NB4 (cell line): ENCODE data around the gene WDR11.

Experiments
- CTCF ChIP-seq: IDR thresholded peaks from one replicate; pipeline ENCODE4 v1.5.1; 2012; ENCODE audit warnings: low read depth, low read length
- POLR2A ChIP-seq: IDR thresholded peaks from 2 replicates; pipeline ENCODE4 v1.6.1; 2011; ENCODE audit warnings: mild to moderate bottlenecking; ENCODE audit not compliant: insufficient read length; ENCODE audit errors: extremely low read depth

DNA sequence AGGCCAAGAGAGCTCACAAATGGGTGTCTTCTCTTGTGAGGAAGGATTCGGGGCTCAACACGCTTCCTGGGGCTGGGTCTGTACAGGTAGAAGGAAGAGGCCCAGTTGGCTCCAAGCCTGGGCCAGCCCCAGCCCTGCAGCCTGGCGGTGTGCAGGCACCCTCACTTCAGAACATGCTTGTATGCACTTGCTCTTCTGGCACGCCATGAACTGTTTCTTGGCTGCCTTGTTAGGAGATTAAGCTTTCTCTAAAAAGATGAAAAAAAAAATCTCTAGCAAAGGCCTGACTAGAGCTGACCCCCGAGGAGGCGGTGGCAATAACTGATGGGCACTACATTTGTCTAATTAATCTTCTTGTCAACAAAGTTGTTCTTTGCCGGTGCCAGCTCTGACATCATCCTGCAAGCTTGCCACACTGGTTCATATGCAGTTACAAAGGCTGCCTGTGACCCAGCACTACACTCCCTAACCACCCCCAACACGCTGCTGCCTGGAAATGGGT, 94.7 kb downstream of the WDR11 start:
- TF ChIP-seq POLR2A = no peak
- no peak for TF ChIP-seq CTCF
